Neural cell (in vitro differentiated cells): ENCODE measurements around the gene ORM1. TPM values are rescaled to one million over a fixed set of nuclear protein-coding genes. Genes with fewer than 3 reads are reported as not detected.

Experiments
- H2AFZ ChIP-seq: fragments of 200-600, 300-800 bp; sonication (generic), shearing (Covaris generic); 2 replicates; pipeline ENCODE4 v1.6.0; 2014; ENCODE audit warnings: low read depth, mild to moderate bottlenecking, antibody characterized with exemption, low read length, moderate library complexity
- H3F3A ChIP-seq: fragments of 200-600 bp; shearing (Covaris generic); 2 replicates; pipeline ENCODE4 v1.6.1; 2016; ENCODE audit warnings: mild to moderate bottlenecking, moderate library complexity, mixed read lengths, antibody characterized with exemption, low read length; ENCODE audit not compliant: insufficient read depth, poor library complexity, severe bottlenecking
- H3K27ac ChIP-seq: fragments of 200-600, 300-800 bp; sonication (generic), shearing (Covaris generic); 2 replicates; pipeline ENCODE4 v1.5.1; 2014; ENCODE audit warnings: mild to moderate bottlenecking, low read length, moderate library complexity
- H3K27me3 ChIP-seq: fragments of 300-800, 200-600 bp; sonication (generic), shearing (Covaris generic); 2 replicates; pipeline ENCODE4 v1.6.0; 2014; ENCODE audit warnings: mild to moderate bottlenecking, low read depth, low read length, moderate library complexity; ENCODE audit not compliant: insufficient read depth
- H3K36me3 ChIP-seq: fragments of 300-800, 200-600 bp; sonication (generic), shearing (Covaris generic); 2 replicates; pipeline ENCODE4 v1.5.1; 2014; ENCODE audit warnings: mild to moderate bottlenecking, antibody characterized with exemption, low read length, moderate library complexity; ENCODE audit not compliant: insufficient read depth
- H3K4me2 ChIP-seq: fragments of 300-800, 200-600 bp; sonication (generic), shearing (Covaris generic); 2 replicates; pipeline ENCODE4 v1.6.0; 2014; ENCODE audit warnings: mild to moderate bottlenecking, low read length
- H3K4me3 ChIP-seq: fragments of 300-800, 200-600 bp; sonication (generic), shearing (Covaris generic); 2 replicates; pipeline ENCODE4 v1.5.1; 2014; ENCODE audit warnings: mild to moderate bottlenecking, low read length, moderate library complexity
- H3K79me2 ChIP-seq: fragments of 200-600 bp; shearing (Covaris generic); replicated peaks from 2 replicates; pipeline ENCODE4 v1.6.0; 2014; ENCODE audit warnings: mild to moderate bottlenecking, low read length, moderate library complexity; ENCODE audit not compliant: insufficient read depth
- H3K9ac ChIP-seq: fragments of 300-800, 200-600 bp; sonication (generic), shearing (Covaris generic); 2 replicates; pipeline ENCODE4 v1.6.1; 2016; ENCODE audit warnings: mild to moderate bottlenecking, low read length, mixed read lengths
- H3K9me2 ChIP-seq: fragments of 200-600 bp; shearing (Covaris generic); 2 replicates; pipeline ENCODE4 v1.6.1; 2016; ENCODE audit warnings: mild to moderate bottlenecking, low read length, mixed read lengths; ENCODE audit not compliant: insufficient read depth
- H3K9me3 ChIP-seq: fragments of 200-600, 300-800 bp; sonication (generic), shearing (Covaris generic); 2 replicates; pipeline ENCODE4 v1.6.1; 2016; ENCODE audit warnings: mild to moderate bottlenecking, mixed run types, low read length, moderate library complexity, mixed read lengths
- H4K20me1 ChIP-seq: fragments of 200-600 bp; shearing (Covaris generic); 2 replicates; pipeline ENCODE4 v1.6.1; 2016; ENCODE audit warnings: mild to moderate bottlenecking, mixed run types; ENCODE audit not compliant: insufficient read depth
- EP300 ChIP-seq: fragments of 450-650 bp; conservative IDR thresholded peaks from 2 replicates; pipeline ENCODE4 v1.6.1; 2014; ENCODE audit warnings: antibody characterized with exemption, mild to moderate bottlenecking, moderate library complexity; ENCODE audit not compliant: poor library complexity, severe bottlenecking
- EZH2 ChIP-seq: fragments of 200-600, 300-800 bp; shearing (Covaris generic), sonication (generic); IDR thresholded peaks from 2 replicates; pipeline ENCODE4 v1.6.1; 2014; ENCODE audit warnings: antibody characterized with exemption, low read length, borderline replicate concordance, mild to moderate bottlenecking; ENCODE audit not compliant: insufficient read depth, poor library complexity, severe bottlenecking
- MXI1 ChIP-seq: fragments of 450-650 bp; conservative IDR thresholded peaks from 2 replicates; pipeline ENCODE4 v1.6.1; 2014; ENCODE audit warnings: antibody characterized with exemption, mild to moderate bottlenecking; ENCODE audit not compliant: poor library complexity, severe bottlenecking
- POLR2AphosphoS5 ChIP-seq: IDR thresholded peaks from 2 replicates; pipeline ENCODE4 v1.6.1; 2012
- RAD21 ChIP-seq: fragments of 450-650 bp; conservative IDR thresholded peaks from 2 replicates; pipeline ENCODE4 v1.6.1; 2014; ENCODE audit warnings: antibody characterized with exemption, mild to moderate bottlenecking, moderate library complexity
- SMC3 ChIP-seq: fragments of 450-650 bp; conservative IDR thresholded peaks from 2 replicates; pipeline ENCODE4 v1.6.1; 2014; ENCODE audit warnings: antibody characterized with exemption, mild to moderate bottlenecking, moderate library complexity; ENCODE audit not compliant: poor library complexity
- TAF1 ChIP-seq: IDR thresholded peaks from 2 replicates; pipeline ENCODE4 v1.6.1; 2012; ENCODE audit warnings: low read depth
- polyA plus RNA-seq: library from polyadenylated mRNA; depleted of rRNA; stranded (reverse); fragments of >200 nt; gene quantifications from 2 replicates; pipeline ENCODE4 v1.2.3, GENCODE V29; 2014
- TF ChIP-seq, protein P1 (sequence below): fragments of 450-650 bp; IDR thresholded peaks from 2 replicates; pipeline ENCODE4 v1.5.1; 2014; ENCODE audit warnings: antibody characterized with exemption, mild to moderate bottlenecking, moderate library complexity; ENCODE audit not compliant: poor library complexity, severe bottlenecking
- TF ChIP-seq, protein P2 (sequence below): IDR thresholded peaks from 2 replicates; pipeline ENCODE4 v1.6.1; 2012; ENCODE audit warnings: borderline replicate concordance

Gene ORM1
- polyA plus RNA-seq, 1 donor from 2014 or later = not detected

DNA sequence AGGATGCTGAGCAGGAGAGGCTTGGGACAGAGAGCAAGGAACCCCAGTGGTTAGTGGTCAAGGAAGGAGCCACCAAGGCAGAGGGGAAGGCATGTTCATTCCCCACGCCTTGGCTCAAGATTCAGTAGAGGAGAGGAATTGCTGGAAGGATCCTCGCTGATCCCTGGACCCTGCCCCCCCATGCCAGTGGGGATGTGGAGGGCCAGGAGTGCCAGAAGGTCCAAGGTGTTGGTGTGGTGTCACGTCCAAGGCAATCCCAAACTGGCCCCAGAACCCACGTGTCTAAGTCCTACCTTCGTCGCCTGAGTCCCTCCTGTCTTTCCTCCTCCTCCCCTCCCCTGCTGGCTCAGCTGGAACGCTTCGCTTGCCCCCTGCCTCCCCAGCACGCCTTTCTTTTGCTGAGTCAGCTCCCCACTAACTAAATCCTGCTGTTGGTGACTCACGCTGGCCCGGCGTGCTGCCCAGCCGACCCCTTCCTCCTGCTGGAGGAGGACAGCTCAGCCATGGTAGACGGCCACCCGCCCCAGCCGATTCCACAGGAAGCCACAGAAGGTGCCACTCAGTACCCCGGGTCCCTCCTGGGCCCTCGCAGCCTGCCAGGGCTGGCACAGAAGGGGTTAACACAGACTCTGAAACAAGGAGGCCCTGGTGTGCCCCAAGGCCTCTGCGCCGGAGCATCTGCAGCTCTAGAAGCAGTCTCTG, 37.6 kb upstream of the ORM1 start:
- Histone ChIP-seq H3K36me3 (no peaks in the 10 kb centered on the region), H3K9ac (no peak overlapping the region), H3F3A (no peaks in the 10 kb centered on the region), H3K9me2 (no peaks in the 10 kb centered on the region), H3K9me3 (no peaks in the 10 kb centered on the region), H2AFZ (no peak overlapping the region), H4K20me1 (no peaks in the 10 kb centered on the region), H3K4me2 (no peak overlapping the region), H3K27ac (no peak overlapping the region), H3K27me3 (no peaks in the 10 kb centered on the region), H3K79me2 (no peaks in the 10 kb centered on the region), H3K4me3 (no peak overlapping the region)
- TF ChIP-seq RAD21 (no peak), POLR2AphosphoS5 (no peak), SMC3 (no peak), EZH2 (no peak), MXI1 (no peak), TAF1 (no peak), EP300 (no peak)
- TF ChIP-seq, protein P1, sequence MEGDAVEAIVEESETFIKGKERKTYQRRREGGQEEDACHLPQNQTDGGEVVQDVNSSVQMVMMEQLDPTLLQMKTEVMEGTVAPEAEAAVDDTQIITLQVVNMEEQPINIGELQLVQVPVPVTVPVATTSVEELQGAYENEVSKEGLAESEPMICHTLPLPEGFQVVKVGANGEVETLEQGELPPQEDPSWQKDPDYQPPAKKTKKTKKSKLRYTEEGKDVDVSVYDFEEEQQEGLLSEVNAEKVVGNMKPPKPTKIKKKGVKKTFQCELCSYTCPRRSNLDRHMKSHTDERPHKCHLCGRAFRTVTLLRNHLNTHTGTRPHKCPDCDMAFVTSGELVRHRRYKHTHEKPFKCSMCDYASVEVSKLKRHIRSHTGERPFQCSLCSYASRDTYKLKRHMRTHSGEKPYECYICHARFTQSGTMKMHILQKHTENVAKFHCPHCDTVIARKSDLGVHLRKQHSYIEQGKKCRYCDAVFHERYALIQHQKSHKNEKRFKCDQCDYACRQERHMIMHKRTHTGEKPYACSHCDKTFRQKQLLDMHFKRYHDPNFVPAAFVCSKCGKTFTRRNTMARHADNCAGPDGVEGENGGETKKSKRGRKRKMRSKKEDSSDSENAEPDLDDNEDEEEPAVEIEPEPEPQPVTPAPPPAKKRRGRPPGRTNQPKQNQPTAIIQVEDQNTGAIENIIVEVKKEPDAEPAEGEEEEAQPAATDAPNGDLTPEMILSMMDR = no peak
- TF ChIP-seq, protein P2, sequence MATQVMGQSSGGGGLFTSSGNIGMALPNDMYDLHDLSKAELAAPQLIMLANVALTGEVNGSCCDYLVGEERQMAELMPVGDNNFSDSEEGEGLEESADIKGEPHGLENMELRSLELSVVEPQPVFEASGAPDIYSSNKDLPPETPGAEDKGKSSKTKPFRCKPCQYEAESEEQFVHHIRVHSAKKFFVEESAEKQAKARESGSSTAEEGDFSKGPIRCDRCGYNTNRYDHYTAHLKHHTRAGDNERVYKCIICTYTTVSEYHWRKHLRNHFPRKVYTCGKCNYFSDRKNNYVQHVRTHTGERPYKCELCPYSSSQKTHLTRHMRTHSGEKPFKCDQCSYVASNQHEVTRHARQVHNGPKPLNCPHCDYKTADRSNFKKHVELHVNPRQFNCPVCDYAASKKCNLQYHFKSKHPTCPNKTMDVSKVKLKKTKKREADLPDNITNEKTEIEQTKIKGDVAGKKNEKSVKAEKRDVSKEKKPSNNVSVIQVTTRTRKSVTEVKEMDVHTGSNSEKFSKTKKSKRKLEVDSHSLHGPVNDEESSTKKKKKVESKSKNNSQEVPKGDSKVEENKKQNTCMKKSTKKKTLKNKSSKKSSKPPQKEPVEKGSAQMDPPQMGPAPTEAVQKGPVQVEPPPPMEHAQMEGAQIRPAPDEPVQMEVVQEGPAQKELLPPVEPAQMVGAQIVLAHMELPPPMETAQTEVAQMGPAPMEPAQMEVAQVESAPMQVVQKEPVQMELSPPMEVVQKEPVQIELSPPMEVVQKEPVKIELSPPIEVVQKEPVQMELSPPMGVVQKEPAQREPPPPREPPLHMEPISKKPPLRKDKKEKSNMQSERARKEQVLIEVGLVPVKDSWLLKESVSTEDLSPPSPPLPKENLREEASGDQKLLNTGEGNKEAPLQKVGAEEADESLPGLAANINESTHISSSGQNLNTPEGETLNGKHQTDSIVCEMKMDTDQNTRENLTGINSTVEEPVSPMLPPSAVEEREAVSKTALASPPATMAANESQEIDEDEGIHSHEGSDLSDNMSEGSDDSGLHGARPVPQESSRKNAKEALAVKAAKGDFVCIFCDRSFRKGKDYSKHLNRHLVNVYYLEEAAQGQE = no peak

DNA sequence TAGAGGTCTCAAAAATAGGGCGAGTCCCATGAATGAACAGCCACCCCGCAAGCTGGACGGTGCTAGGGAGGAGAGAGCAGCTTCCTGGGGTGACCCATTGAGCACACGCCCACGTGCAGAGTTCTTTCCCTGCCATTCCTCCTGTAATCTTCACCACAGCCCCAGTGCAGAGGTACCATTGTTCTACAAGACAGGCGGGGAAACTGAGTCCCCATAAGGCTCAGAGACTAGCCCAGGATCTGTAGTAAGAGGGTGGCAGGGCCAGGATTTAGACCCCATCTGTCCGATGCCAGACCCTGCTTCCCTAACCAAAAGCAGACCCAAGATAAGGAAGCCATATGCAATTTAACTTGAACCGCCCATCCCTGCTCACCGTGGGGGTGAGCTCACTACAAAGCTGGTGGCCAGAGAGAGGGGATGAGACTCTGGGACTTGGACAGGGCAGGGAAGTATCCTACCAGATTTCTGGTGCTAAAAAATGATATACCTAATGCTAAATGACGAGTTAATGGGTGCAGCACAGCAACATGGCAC, 36.7 kb upstream of the ORM1 start:
- Histone ChIP-seq H3K9me3 (no peaks in the 10 kb centered on the region), H3K27me3 (no peaks in the 10 kb centered on the region), H3K9ac (no peak overlapping the region), H3K4me2 (no peak overlapping the region), H2AFZ (no peak overlapping the region), H4K20me1 (no peaks in the 10 kb centered on the region), H3K9me2 (no peaks in the 10 kb centered on the region), H3F3A (no peaks in the 10 kb centered on the region), H3K27ac (no peak overlapping the region), H3K4me3 (no peak overlapping the region), H3K36me3 (no peaks in the 10 kb centered on the region), H3K79me2 (no peaks in the 10 kb centered on the region)
- TF ChIP-seq EP300 (no peak), RAD21 (no peak), MXI1 (no peak), POLR2AphosphoS5 (no peak), TAF1 (no peak), EZH2 (no peak), SMC3 (no peak)
